ENCODE measurements around the gene SPRR3.

Gene SPRR3, protein sequence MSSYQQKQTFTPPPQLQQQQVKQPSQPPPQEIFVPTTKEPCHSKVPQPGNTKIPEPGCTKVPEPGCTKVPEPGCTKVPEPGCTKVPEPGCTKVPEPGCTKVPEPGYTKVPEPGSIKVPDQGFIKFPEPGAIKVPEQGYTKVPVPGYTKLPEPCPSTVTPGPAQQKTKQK

DNA sequence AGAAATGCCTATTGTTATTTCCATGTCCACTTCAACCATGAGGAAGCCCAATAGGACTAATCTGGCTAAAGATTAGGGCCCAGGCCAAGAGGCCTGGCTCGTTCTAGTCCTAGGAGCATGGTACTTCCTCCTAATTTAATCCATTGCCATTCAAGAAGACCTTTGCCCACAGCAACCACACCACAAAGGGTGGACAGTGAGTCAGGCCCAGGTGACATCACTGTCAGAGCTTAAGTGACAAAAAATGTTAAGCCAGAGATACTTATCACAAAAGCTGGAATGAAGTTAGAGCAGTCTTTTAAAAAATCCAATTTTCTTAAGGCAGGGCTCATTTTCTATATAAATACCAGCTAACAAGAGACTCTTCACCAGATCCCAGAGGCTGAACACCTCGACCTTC, at the start of gene SPRR3:
SPRR3 (plus strand) TSS at position 368 of the 400 bp plus-strand sequence. CDS start 1,272 bp downstream, outside the sequence.
- DNase-seq = no peak

DNA sequence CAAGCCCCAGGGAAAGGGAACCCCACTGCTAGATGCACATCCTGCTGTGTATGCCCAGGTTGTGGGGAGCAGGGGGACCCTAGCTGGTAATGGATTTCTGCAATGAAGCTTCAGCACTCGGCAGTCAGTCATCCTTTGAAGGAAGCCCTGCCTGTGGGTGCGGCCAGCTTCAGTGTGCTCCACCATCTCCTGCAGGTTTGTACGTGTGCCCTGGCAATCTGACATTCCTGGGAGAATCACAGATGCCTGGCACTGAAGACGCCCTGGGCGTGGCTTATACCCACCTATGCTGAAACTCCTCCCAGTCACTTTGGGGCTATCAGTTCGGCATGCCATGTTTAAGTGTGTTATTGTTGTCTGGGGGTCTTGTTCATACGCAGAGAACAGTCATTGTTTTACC, 47.8 kb upstream of the SPRR3 start:
- no peak for DNase-seq

DNA sequence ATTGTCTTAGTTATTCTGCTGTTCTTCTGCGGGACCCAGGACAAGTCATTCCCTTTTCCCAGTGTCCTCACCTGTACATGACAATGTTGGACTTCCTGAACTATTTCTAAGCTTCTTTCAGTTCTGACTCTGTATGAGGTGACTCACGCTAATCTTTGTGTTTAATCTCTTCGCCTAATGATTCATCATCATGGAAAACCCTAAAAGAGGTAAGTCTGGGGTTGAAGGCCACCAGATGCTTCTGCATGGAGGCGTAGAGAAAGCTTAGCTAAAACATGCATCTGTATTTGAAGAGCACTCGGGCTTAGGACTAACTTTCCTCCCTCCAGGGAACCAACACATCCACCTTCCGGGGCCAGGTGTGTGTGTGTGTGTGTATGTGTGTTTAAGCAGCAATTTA, 47.1 kb upstream of the SPRR3 start:
- DNase-seq = no peak

DNA sequence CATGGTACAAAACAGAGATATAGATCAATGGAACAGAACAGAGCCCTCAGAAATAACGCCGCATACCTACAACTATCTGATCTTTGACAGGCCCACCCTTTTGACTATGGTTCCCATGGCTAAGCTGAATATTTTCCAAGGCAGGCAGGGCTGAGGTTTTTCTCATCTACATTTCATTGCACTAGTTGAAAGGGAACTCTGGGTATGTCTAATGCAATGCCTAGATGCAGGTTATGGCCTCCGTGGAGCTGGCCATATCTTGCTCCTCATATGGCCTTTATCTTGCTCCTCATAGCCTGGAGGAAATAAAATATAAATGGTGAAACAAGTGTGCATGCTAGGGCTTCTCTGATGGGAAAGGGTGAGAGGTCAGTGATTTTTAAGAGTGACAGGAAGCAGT, 44.0 kb upstream of the SPRR3 start:
- DNase-seq = no peak

GRCh38 chr1:152959273-152959672, 42.3 kb upstream of the SPRR3 start:
- DNase-seq = no peak

DNA sequence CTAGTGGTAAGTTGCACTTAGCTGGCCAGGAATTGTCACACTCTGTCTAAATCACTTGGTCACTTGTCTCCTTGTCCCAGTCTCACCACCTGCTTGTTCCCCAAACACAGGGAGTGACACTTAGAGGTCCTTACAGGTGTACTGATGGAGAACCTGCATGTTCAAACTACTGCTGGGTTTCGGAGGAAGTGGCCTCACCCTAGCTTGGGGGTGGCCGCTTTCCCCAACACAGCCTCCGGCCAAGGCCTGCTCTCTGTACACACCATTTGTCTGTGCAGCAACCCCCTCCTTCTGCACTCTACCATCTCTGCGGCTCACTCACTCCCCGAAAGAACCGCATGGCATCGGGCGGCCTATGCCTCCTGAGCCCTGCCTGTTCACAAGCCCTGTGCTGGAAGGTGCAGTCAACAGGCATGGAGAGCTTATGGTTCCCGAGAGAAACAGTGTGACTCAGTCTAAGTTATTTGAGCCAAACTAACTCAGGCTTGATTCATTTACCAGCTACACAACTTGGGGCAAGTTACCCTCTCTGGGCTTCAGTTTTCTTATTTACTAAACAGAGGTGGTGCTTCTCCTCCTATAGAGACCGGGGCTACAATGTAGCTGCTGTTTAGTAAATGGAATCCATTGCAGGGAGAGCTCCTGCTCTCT, 41.6 kb upstream of the SPRR3 start:
- DNase-seq = no peak

GRCh38 chr1:152960452-152961044, 41.0 kb upstream of the SPRR3 start:
- no peak for DNase-seq

- no peak for DNase-seq
Measured at GRCh38 chr1:152961226-152961891, 40.2 kb upstream of the SPRR3 start.

GRCh38 chr1:152962876-152963415, 38.6 kb upstream of the SPRR3 start:
- DNase-seq = no peak

GRCh38 chr1:152964536-152964935, 37.0 kb upstream of the SPRR3 start:
- DNase-seq = no peak

GRCh38 chr1:152965853-152966252, 35.7 kb upstream of the SPRR3 start:
- DNase-seq = no peak

DNA sequence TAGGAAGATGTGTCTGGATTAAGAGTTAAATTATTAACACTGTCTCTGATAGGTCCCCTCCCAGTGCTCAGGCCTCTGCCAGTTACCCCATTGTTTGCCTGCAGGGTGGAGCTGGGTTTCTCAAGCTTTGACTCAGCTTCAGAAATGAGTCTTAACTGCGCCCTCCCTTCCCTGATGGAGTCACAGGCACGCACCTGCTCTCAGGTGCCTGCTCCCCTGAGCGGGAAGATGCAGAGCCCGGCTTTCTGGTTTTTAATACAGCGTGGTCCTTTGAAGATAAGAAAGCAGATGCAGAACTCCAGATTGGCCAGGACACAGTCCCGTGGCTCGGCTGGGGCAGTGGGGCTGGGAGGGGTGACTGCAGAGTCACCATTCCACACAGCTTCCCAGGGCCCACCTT, 34.3 kb upstream of the SPRR3 start:
- no peak for DNase-seq

DNA sequence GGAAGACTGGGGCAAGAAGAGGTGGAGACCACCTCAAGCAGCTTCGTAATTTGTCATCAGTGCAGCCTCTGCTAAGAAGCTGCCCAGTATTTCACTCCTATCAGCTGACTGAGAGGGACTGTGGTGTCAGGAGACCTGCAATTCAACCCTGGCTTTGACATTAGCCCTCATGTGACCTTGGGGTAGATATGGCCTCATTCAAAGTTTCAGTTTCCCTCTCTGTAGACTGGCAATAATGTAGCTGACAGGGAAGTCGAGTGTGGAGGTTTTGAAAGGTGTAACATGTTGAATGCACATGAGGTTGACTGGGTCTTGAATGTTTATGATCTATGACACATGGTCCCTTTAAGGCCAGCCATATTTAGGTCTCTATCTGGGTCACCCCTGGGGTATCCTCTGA, 33.3 kb upstream of the SPRR3 start:
- no peak for DNase-seq

- DNase-seq = no peak
Measured at GRCh38 chr1:152969036-152969435, 32.5 kb upstream of the SPRR3 start.

GRCh38 chr1:152970495-152970894, 31.1 kb upstream of the SPRR3 start, which contains the start of gene SPRR4:
TSS of gene SPRR4 (plus strand) at chr1:152970648. CDS start at chr1:152971891, 1,243 bp downstream.
- no peak for DNase-seq

GRCh38 chr1:152972196-152972886, 29.2 kb upstream of the SPRR3 start:
- no peak for DNase-seq

DNA sequence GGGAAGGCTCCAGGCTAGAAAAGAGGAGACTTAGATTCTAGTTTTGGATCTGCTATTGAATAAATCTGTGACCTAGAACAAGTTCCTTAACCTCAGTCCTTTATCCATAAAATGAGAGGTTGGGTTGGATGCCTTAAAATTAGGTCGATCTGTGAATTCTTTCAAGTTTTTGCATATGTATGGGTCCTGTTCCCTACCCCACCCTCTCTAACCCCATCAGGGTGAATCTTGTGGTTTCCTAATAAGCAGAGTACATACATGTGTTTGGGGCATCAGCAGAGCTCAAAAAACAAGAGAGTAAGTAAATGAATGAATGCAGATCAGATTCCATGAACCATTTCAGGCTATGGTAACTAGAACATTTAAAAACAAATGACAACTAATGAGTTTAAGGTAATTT, 24.9 kb upstream of the SPRR3 start:
- DNase-seq = no peak

GRCh38 chr1:152977614-152978013, 23.9 kb upstream of the SPRR3 start:
- no peak for DNase-seq

DNA sequence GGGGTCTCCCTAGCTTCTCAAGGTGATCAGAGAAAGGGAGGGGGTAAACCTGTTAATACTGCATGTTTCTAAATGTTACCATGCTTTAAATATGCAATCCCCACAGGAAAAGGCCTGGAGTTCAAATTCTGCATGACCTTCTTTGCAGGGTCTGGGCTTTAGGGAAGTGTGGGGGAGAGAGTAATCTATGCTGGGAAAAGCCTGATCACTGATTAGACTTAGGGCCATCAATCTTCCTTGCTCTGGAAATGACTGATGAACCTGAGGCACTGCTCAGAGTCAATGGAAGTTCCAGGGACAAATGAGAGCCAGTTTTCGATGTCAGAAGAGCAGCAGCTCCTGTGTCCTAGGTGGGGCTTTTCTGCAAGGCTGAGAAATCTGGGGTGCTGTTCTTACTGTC, 20.9 kb upstream of the SPRR3 start:
- DNase-seq = no peak

- no peak for DNase-seq
Measured at GRCh38 chr1:152981146-152981871, 20.2 kb upstream of the SPRR3 start.

DNA sequence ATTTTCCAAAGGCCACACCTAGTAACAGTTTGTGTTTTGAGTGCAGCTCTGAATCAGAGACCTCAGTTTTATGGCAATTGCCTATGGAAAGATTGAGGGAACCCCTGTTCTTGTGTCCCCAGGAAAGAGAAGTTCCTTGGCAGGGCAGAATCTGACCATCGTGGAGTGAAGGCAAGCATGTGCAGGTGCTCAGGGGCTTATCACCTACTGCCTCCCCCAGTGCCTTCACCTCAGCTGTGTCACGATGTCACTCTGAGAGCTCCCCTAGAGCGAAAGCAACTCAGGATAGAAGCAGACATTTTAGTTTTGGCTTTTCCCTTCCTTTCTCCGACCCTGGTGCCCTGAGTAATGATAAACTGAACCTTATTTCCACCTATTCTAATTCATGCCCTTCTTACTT, 19.5 kb upstream of the SPRR3 start:
- no peak for DNase-seq

- DNase-seq = no peak
Measured at GRCh38 chr1:152983234-152983633, 18.3 kb upstream of the SPRR3 start.

All from NCI-H2081 (cell line).